Endothelial cell of umbilical vein (primary cell): ENCODE measurements around the gene MBOAT2.

Experiments used
- EZH2 ChIP-seq: IDR thresholded peaks from 2 replicates; pipeline ENCODE4 v1.6.1; 2012; ENCODE audit warnings: borderline replicate concordance, low read depth, mild to moderate bottlenecking, moderate library complexity, low read length, inconsistent platforms; ENCODE audit not compliant: severe bottlenecking
- FOS ChIP-seq: IDR thresholded peaks from 2 replicates; pipeline ENCODE4 v1.6.1; 2011; ENCODE audit warnings: mild to moderate bottlenecking, low read length, moderate library complexity, borderline replicate concordance; ENCODE audit not compliant: insufficient read depth
- GATA2 ChIP-seq: IDR thresholded peaks from 2 replicates; pipeline ENCODE4 v1.7.0; 2011; ENCODE audit warnings: low read depth, mild to moderate bottlenecking, moderate library complexity, mixed read lengths, low read length; ENCODE audit not compliant: insufficient read length, insufficient read depth
- JUN ChIP-seq: IDR thresholded peaks from 2 replicates; pipeline ENCODE4 v1.6.1; 2011; ENCODE audit warnings: borderline replicate concordance, low read depth; ENCODE audit not compliant: insufficient read length, insufficient read depth
- MYC ChIP-seq: IDR thresholded peaks from one replicate; pipeline ENCODE4 v1.6.1; 2011; ENCODE audit warnings: mild to moderate bottlenecking, low read depth, low read length
- POLR2A ChIP-seq: IDR thresholded peaks from 2 replicates; pipeline ENCODE4 v1.6.1; 2012; ENCODE audit warnings: low read depth, mild to moderate bottlenecking, control low read depth, low read length
- POLR2AphosphoS5 ChIP-seq: IDR thresholded peaks from 2 replicates; pipeline ENCODE4 v1.6.1; 2012; ENCODE audit warnings: low read depth, mild to moderate bottlenecking, control low read depth, low read length, moderate library complexity; ENCODE audit not compliant: insufficient read depth
- TF ChIP-seq, protein P1 (sequence below), 2 donors: IDR thresholded peaks; 1 replicate in 1 of 2; 2 replicates in 1 of 2; pipeline ENCODE4 v1.5.1; 2011; ENCODE audit warnings: low read length in 2 of 2, mild to moderate bottlenecking in 2 of 2, moderate library complexity in 2 of 2, control low read depth in 1 of 2, inconsistent platforms in 1 of 2, low read depth in 1 of 2; ENCODE audit not compliant: insufficient read depth in 1 of 2; ENCODE audit errors: extremely low read depth in 1 of 2
- TF ChIP-seq, protein P2 (sequence below): IDR thresholded peaks from 2 replicates; pipeline ENCODE4 v1.6.1; 2011; ENCODE audit not compliant: insufficient read depth, insufficient read length

- TF ChIP-seq, protein P1, sequence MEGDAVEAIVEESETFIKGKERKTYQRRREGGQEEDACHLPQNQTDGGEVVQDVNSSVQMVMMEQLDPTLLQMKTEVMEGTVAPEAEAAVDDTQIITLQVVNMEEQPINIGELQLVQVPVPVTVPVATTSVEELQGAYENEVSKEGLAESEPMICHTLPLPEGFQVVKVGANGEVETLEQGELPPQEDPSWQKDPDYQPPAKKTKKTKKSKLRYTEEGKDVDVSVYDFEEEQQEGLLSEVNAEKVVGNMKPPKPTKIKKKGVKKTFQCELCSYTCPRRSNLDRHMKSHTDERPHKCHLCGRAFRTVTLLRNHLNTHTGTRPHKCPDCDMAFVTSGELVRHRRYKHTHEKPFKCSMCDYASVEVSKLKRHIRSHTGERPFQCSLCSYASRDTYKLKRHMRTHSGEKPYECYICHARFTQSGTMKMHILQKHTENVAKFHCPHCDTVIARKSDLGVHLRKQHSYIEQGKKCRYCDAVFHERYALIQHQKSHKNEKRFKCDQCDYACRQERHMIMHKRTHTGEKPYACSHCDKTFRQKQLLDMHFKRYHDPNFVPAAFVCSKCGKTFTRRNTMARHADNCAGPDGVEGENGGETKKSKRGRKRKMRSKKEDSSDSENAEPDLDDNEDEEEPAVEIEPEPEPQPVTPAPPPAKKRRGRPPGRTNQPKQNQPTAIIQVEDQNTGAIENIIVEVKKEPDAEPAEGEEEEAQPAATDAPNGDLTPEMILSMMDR (IDR thresholded peaks at IDR 0.05; ENCODE audit: extremely low read depth in 1 of 2, insufficient read depth in 1 of 2, low read depth in 1 of 2, low read length in 2 of 2), result no peak
- TF ChIP-seq POLR2AphosphoS5, result no peak
- TF ChIP-seq FOS, result no peak
- TF ChIP-seq POLR2A, result no peak
- TF ChIP-seq MYC, result no peak
- TF ChIP-seq, protein P2, sequence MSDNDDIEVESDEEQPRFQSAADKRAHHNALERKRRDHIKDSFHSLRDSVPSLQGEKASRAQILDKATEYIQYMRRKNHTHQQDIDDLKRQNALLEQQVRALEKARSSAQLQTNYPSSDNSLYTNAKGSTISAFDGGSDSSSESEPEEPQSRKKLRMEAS, result no peak
- no peak for TF ChIP-seq EZH2
- no peak for TF ChIP-seq GATA2
- TF ChIP-seq JUN, result no peak
Measured at GRCh38 chr2:8957628-8958027, 45.9 kb downstream of the MBOAT2 start.
